Heart left ventricle (tissue), 13 donors: ENCODE results near the gene TMEM253.

Experiments
- CTCF ChIP-seq, 12 donors: fragments of 200-600 bp; sonication (generic) in 4 of 12; IDR thresholded peaks; one replicate each; pipeline versions ENCODE4 v1.5.0 to v1.8.0; 2018 to 2022; ENCODE audit warnings: antibody characterized with exemption in 12 of 12, mild to moderate bottlenecking in 5 of 12
- POLR2A ChIP-seq, 2 donors: fragments of 450-650 bp; IDR thresholded peaks; one replicate each; pipeline ENCODE4 v1.6.1; 2017; ENCODE audit warnings: antibody characterized with exemption in 2 of 2, mild to moderate bottlenecking in 2 of 2, moderate library complexity in 2 of 2
- donor health status: ischemic (EF 13 %, LVEDD 7.1; RV severe dilation, severe dysfunction).
- donor health status: DM: no; HTN: yes; CAD: no.
- donor health status: DM: no; HTN: no; CAD: no.
- donor health status: ischemic (EF 25% LVEDD 6.9; RV normal size, moderate dysfunction).
- donor health status: ischemic (EF 25% LVEDD 5.7; RV mildly dilated, moderate dysfunction).
- donor health status: ischemic (EF 35%, LVEDD 5.7; RV mildly dilated, moderate dysfunction).
- donor health status: nonischemic (EF 11% LVEDD 7.7; RV severe dilation, severe dysfunction).
- donor health status: DM: yes; HTN: yes; CAD: no.
- donor health status: PGD.
- donor health status: ischemic (EF 29% LVEDD 5.4; RV normal size, mild dysfunction).
- donor health status: nonischemic (EF 23%, LVEDD 6.1; RV moderate dilation, normal function).

- TF ChIP-seq CTCF (IDR thresholded peaks at IDR 0.05) (no peak), POLR2A (IDR thresholded peaks at IDR 0.05) (no peak)
Observed at GRCh38 chr14:21055432-21056117, 45.3 kb upstream of the TMEM253 start.
